ENCODE results near the gene MDP1.

MDP1 gene

DNA sequence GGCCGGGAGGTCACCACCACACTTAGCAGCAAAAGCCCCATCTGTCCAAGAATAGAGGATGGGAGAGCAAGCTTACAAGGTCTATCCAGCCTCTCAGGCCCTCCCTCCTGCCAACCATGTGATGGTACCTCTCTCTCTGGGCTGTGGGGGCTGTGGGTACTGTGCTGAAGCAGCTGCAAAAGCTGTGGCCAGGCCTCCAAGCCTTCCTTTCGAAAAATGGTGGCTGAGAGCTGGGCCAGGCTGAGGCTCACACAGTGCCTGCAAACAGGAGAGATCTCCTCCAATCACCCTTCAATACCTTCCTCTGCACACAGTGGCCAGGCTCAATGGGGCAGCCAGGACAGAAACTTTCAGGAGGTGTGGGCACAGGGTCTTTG, 28.3 kb downstream of the MDP1 start:
- TF ChIP-seq, protein P1, sequence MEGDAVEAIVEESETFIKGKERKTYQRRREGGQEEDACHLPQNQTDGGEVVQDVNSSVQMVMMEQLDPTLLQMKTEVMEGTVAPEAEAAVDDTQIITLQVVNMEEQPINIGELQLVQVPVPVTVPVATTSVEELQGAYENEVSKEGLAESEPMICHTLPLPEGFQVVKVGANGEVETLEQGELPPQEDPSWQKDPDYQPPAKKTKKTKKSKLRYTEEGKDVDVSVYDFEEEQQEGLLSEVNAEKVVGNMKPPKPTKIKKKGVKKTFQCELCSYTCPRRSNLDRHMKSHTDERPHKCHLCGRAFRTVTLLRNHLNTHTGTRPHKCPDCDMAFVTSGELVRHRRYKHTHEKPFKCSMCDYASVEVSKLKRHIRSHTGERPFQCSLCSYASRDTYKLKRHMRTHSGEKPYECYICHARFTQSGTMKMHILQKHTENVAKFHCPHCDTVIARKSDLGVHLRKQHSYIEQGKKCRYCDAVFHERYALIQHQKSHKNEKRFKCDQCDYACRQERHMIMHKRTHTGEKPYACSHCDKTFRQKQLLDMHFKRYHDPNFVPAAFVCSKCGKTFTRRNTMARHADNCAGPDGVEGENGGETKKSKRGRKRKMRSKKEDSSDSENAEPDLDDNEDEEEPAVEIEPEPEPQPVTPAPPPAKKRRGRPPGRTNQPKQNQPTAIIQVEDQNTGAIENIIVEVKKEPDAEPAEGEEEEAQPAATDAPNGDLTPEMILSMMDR (IDR thresholded peaks at IDR 0.05; ENCODE audit: insufficient read depth, low read length, poor library complexity, severe bottlenecking), result no peak
- Histone ChIP-seq H3K36me3 (ENCODE audit: control insufficient read depth, insufficient read depth, low read length) (peaks cover 49% of the 10 kb centered on the region), H3K4me3 (replicated peaks; ENCODE audit: low read depth, low read length) (peak overlapping the region; percentile 83), H3K27me3 (replicated peaks; ENCODE audit: control insufficient read depth, insufficient read depth, low read length) (no peaks in the 10 kb centered on the region)
- DNase-seq (ENCODE audit: extremely low read depth, insufficient read length), result no peak

DNA sequence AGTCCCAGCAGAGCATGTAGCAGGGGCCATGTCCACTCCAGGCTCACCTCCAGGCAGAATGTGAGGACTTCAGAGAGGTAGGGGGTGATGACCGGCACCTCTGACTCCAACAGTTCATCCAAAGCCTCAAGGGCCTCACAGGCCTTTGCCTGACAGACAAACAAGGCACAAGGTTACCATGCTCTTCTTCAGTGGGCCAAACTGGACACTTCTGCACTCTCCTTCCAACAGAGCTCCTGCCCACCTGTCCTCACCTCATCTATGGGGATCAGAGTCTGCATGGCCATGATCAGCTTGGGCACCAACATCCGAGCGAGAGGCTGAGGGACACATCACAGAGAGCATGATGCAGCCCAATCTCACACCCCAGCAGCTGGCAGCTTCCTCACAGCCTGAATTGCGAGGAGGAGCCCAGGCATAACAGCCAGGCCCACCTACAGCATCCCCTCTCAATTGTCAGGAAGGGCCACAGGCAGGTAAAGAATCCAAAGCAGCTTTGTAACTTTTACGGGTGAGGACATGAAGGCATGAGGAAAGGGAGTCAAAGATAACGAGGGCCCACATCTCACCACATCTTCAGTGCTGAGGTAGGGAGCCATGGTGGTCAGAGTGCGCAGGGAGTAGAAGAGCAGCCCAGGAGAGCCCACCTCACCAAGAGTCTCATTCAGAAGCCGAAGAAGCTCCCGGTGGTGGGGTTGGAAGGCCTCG, 28.9 kb downstream of the MDP1 start:
- TF ChIP-seq, protein P1 (IDR thresholded peaks at IDR 0.05; ENCODE audit: insufficient read depth, low read length, poor library complexity, severe bottlenecking), result no peak
- no peaks in the 10 kb centered on the region for H3K27me3 ChIP-seq (replicated peaks; ENCODE audit: control insufficient read depth, insufficient read depth, low read length)
- peaks cover 50% of the 10 kb centered on the region for H3K36me3 ChIP-seq (ENCODE audit: control insufficient read depth, insufficient read depth, low read length)
- no peak for DNase-seq (ENCODE audit: extremely low read depth, insufficient read length)
- no peak overlapping the region for H3K4me3 ChIP-seq (replicated peaks; ENCODE audit: low read depth, low read length)

DNA sequence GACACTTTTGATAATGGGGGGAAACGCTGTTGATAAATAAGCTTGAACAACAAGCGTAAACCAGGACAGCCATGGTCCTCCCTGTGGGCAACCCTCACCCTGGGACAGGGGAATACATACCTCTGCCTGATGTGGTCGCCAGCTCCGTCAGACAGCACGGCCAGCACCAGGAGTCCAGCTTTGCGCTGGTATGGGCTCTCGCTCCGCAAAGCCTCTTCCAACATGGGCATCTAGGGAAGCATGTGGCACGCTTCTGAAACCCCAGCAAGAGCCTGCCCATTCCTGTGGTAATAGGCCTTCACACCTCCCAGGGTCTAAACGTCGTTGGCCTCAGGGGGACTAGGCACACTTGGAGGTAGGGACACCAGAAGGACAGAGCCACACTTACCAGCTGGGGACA, 30.1 kb downstream of the MDP1 start:
- no peak overlapping the region for H3K4me3 ChIP-seq (replicated peaks; ENCODE audit: low read depth, low read length)
- TF ChIP-seq, protein P1 (IDR thresholded peaks at IDR 0.05; ENCODE audit: insufficient read depth, low read length, poor library complexity, severe bottlenecking), result no peak
- peaks cover 52% of the 10 kb centered on the region for H3K36me3 ChIP-seq (ENCODE audit: control insufficient read depth, insufficient read depth, low read length)
- H3K27me3 ChIP-seq (replicated peaks; ENCODE audit: control insufficient read depth, insufficient read depth, low read length), result no peaks in the 10 kb centered on the region
- DNase-seq (ENCODE audit: extremely low read depth, insufficient read length), result no peak

DNA sequence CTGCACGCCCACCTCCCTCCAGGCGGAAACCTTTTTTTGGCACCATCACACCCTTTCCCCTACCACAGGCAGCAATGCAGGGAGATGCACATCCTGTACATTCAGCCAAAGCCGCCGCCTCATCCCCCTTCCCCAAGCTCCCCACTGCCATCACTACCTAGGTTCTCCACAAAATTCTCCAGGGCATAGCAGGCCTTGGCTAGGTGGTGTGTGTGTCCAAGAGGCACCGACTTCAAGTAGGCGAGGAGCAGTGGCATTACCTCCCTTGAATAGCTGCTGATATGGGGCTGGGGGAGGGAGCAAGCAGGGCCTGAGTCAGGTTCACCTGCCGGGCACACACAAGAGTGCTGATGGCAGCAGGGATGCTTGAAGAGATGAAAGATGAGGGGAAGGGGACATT, 30.8 kb downstream of the MDP1 start:
- DNase-seq (ENCODE audit: extremely low read depth, insufficient read length), result no peak
- Histone ChIP-seq H3K36me3 (ENCODE audit: control insufficient read depth, insufficient read depth, low read length) (peaks cover 55% of the 10 kb centered on the region), H3K27me3 (replicated peaks; ENCODE audit: control insufficient read depth, insufficient read depth, low read length) (no peaks in the 10 kb centered on the region), H3K4me3 (replicated peaks; ENCODE audit: low read depth, low read length) (no peak overlapping the region)
- TF ChIP-seq, protein P1 (IDR thresholded peaks at IDR 0.05; ENCODE audit: insufficient read depth, low read length, poor library complexity, severe bottlenecking), result no peak

DNA sequence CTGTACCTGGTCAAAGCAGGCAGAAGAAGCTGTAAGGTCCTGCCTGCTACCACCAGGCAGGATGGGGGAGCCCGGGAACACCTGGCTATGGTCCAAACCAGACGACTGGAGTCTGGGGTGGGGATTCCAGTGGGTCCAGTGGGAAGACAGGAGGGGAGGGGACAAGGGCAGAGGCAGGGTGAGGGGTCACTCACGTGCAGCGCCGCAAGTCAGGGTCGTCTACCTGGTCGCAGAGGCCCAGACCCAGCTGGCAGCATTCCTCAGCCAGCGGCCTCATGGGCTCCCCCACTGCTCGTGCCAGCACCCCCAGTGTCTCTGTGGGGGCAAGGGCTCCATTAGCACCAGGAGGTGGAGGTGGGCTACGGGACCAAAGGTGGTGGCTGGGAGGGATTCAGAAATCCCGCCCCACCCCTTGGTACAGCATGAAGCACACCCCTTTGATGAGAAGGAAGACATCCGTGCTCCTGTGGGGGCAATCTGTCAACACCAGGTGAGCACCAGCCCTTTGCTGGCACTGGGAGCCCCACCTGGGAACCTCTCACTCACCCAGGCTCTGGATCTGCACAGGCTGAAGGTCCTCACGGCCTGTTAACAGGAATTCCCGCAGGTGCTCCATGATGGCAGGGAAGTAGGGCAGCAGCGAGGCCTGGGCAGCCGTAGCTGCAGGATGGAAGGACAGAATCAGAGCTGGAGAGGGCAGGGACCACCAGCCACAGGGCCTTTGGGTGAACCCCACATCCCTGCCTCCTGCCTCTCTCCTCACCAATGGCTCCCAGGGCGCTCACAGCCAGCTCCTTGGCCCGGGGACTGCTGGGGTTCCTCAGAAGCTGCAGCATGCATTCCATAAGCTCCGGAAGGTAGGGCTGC, 31.5 kb downstream of the MDP1 start:
- H3K27me3 ChIP-seq (replicated peaks; ENCODE audit: control insufficient read depth, insufficient read depth, low read length), result no peaks in the 10 kb centered on the region
- no peak overlapping the region for H3K4me3 ChIP-seq (replicated peaks; ENCODE audit: low read depth, low read length)
- TF ChIP-seq, protein P1 (IDR thresholded peaks at IDR 0.05; ENCODE audit: insufficient read depth, low read length, poor library complexity, severe bottlenecking), result no peak
- no peak for DNase-seq (ENCODE audit: extremely low read depth, insufficient read length)
- H3K36me3 ChIP-seq (ENCODE audit: control insufficient read depth, insufficient read depth, low read length), result peaks cover 60% of the 10 kb centered on the region

Measured in GM06990 (cell line).